Hypothalamus (tissue), 51 donors: ENCODE results near the gene SETD2.
"Not testable (repeated sequence)": the region's sequence is repeated elsewhere in the genome, so short reads cannot be mapped to it uniquely, and the experiment has no call there.

Experiments
- DNase-seq, 51 donors: peaks; one replicate each; lab custom pipeline; 2025; lab: John Stamatoyannopoulos, UW

SETD2 gene

DNA sequence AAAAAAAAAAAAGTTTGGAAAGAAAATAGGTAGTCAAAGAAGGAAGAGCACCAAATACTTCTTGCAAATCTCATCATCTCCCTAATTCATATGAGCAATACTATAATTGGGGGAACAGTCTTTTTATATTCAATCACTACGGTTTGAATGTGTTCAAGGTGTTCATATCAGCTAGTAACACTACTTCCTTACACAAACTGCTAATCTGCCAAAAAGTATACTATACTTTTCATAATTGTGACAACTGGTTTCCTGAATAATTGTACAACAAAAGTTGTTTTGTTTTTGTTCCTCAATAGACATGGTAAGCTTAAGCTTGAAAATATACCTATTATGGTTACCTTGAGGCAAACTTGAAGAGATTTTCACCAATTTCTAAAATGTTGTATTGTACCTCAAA lies 12.1 kb downstream of the SETD2 start:
- DNase-seq: no peak

DNA sequence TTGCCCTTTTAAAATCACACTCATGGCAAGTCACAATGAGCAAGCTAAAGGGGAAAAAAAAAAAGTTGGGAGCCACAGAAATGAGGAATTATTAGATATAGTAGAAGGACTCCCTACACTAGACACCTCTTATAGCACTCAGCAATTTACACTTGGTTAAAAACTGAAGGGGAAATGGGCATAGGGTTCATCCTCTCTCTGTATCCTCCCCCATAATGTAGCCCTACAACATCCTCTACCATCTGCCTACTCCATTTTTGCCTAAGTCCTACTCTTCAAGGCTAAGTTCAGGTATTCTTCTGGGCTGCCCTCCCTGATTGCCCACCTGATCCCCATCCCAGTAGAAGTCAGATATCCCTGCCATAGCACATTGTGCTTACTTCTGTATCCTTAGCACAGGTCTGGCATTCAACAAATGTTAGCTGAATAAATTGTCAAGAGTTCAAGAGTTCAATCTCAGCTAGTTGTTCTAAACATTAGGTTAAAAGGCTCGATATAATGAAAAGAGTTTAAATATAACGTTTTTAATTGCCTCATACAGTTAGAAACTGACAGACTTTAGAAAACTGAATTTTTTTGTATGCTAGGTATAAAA lies 14.5 kb downstream of the SETD2 start:
- DNase-seq: no peak

DNA sequence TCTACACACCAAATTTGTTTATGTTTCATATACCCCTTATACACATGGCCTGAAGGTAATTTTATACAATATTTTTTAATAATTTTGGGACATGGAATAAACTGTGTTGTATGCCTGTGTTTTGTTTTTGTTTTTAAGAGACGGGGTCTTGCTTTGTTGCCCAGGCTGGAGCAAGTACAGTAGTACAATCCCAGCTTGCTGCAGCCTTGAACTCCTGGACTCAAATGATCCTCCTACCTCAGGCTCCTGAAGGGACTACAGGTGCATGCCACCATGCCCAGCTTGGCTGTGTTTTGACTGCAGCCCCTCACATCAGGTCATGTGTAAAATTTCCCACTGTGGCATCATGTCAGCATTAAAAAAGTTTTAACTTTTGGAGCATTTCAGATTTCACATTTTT lies 18.6 kb downstream of the SETD2 start:
- DNase-seq: no peak

GRCh38 chr3:47143068-47143467 lies 20.8 kb downstream of the SETD2 start:
- DNase-seq: no peak

DNA sequence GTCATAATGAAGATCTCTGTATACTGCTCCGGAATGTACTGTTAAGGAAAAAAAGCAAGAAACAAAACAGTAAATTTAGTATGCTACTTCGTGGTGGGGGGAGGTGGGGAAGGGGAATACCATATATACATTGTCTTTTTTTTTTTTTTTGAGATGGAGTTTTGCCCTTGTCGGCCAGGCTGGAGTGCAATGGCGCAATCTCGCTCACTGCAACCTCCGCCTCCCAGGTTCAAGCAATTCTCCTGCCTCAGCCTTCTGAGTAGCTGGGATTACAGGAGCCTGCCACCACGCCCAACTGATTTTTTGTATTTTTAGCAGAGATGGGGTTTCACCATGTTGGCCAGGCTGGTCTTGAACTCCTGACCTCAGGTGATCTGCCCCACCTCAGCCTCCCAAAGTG lies 21.4 kb downstream of the SETD2 start:
- not testable (repeated sequence) for DNase-seq

- DNase-seq: not testable (repeated sequence)
These were observed 22.9 kb downstream of the SETD2 start for GRCh38 chr3:47140973-47141461.

DNA sequence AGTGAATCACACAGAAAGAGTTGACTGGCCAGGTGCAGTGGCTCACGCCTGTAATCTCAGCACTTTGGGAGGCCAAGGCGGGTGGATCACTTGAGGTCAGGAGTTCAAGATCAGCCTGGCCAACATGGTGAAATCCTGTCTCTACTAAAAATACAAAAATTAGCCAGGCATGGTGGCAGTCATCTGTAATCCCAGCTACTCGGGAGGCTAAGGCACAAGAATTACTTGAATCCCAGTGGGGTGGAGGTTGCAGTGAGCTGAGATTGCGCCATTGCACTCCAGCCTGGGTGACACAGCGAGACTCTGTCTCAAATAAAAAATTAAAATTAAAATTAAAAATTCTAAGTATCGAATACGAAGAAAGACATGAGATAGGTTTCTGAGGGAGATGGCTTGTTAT lies 23.4 kb downstream of the SETD2 start:
- not testable (repeated sequence) for DNase-seq

GRCh38 chr3:47134311-47134710 lies 29.6 kb downstream of the SETD2 start:
- DNase-seq: no peak

- no peak for DNase-seq
These were observed 30.3 kb downstream of the SETD2 start for GRCh38 chr3:47133641-47134040.

DNA sequence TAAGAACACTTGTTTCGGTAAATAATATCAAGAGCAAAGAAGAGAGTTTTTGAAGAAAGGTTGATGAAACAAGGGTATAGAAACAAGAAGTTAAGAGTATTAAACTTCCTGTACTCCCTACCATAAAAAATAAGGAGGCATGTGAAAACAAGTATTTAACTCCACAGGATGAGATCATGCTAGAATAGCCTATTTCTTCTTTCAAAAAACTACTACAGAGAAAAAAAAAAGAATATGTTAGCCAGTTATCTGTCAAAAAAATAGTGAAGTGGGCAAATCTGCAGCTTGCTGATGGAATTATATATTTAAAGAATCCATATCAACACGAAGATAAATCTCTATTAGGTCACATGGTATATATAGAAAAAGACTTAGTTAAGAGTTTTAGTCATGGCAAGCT lies 33.4 kb downstream of the SETD2 start:
- no peak for DNase-seq

DNA sequence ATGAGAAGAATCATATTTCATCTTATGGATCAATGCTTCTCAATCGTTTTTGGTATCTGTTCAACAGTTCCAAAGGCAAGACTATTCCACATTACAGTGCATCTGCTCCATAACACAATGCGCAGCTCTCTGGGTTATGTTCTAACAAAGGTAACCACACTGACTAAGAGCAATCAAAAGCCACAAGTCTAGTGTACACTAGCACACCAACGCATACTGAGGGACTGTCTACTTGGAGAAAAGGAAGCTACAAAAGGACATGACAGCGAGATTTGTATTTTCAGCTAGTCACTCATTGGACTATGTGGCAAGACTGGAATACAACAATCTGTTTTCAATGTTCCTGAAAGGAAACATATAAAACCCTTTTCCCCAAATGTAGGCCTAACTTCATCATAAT lies 35.8 kb downstream of the SETD2 start:
- no peak for DNase-seq

DNA sequence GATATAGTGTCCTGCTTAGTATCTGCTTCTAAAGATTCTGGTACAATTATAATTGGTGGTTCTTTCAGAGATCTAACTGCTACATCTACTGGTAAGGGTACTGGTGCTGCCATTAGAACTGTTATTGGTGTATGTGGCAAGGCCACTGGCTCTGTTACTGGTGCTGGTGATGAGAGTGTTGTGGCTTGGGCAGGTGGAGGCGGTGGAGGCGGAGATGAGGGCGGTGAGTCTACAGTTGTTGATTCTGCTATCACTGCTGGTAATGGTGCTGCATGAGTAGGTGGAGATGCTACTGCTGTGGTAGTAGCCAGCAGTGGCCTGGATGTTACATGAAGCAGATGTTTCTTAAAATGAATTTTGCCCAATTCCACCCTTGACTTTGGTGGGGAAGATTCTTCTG lies 40.1 kb downstream of the SETD2 start:
- DNase-seq: no peak

DNA sequence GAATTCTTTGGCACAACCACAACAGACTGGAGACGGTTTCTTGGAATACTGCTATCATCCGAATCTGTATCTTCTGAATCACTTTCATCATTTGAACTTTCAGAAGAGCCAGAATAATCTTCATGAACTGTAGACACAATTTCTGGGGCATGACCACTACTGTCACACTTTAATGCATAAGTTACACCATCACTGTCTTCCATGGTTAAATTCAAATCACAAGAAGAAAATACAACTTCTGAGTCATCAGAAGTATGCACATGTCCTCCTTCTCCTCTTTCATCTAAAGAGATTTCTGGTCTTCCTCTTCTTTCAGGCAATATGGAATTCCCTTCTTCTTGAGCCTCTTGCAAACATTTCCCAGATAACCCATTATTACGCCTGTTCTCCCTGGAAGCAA lies 42.5 kb downstream of the SETD2 start:
- no peak for DNase-seq

DNA sequence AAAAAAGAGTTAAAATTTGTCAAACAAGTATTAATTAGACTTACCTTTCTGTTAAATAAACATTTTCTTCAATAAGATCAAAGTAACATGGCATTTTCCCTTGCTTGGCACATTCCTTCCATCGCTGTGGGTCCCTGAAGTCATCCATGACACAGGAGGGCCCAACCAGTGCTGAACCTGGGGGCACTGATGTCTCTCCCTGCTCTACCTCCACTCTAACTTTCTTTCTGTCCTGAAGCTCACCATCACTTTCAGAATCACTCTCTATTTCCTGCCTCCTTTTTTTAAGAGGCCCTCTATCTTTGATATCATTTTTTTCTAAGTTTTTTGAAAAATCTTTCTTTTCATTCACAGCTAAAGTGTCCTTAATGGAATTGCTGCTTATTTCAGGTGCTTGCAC lies 43.8 kb downstream of the SETD2 start:
- DNase-seq: no peak

DNA sequence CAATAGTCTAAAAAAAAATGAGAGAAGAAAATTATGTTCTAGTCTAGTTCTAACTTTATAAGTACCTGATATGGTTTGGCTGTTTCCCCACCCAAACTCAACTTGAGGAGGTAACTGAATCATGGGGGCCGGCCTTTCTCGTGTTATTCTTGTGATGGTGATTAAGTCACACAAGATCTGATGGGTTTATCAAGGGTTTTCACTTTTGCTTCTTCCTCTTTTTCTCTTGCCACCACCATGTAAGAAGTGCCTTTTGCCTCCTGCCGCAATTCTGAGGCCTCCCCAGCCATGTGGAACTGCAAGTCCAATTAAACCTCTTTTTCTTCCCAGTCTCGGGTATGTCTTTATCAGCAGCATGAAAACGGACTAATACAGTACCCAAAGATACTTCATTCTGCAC lies 44.5 kb downstream of the SETD2 start:
- DNase-seq: not testable (repeated sequence)

DNA sequence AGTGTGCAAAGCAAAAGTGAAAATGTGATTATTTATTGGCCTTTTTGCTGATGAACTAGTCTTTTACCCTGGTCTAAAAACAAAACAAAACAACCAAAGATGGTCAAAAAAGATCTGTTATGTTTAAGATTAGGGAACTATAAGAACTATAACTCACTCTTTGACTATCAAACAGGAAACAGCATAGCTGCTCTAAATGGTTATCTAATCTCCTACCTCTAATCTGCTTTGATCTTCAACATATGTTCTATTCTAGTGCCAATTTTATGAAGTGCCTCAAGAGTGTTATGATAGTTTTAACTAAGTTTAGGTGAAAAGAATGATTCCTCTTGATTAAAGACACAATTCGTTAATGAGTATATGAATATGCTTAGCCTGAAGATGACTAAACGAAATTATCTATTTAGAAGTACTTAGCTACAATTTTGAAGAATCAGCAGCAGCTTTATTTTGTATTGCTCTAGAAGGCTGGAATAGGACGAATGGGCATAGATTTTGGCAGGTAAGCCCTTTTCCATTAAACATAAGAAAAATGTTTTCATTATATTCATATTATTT lies 46.0 kb downstream of the SETD2 start:
- no peak for DNase-seq

DNA sequence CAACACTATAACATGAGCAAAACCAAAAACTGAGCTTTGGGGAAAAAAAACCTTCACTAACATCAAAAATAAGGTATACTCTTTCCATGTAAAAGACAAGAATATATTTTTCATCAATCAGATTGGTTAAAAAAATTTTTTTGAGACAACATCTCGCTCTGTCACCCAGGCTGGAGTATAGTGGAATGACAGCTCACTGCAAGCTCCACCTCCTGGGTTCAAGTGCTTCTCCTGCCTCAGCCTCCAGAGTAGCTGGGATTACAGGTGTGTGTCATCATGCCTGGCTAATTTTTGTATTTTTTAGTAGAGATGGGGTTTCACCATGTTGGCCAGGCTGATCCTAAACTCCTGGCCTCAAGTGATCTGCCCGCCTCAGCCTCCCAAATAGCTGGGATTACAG lies 48.4 kb downstream of the SETD2 start:
- not testable (repeated sequence) for DNase-seq

- no peak for DNase-seq
These were observed 50.1 kb downstream of the SETD2 start for GRCh38 chr3:47113669-47114365.

DNA sequence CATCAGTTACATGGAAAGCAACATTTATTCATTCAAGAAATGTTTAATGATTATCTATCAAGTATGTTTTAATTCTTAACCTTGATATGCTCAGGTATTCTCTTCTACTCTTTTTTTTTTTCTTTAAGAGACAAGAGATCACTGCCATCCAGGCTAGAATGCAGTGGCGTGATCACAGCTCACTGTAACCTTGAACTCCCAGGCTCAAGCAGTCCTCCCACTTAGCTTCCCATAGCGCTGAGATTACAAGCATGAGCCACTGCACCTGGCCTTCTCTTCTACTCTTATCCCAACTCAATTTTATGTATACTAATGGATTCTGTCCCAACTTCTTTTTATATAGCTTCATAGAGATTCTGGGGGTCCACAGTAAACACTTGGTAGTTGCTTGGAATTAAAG lies 50.9 kb downstream of the SETD2 start:
- no peak for DNase-seq

- DNase-seq: no peak
These were observed 54.5 kb downstream of the SETD2 start for GRCh38 chr3:47109393-47109792.

- DNase-seq: no peak
These were observed 55.4 kb downstream of the SETD2 start for GRCh38 chr3:47108546-47108945.

GRCh38 chr3:47104259-47104658 lies 59.7 kb downstream of the SETD2 start:
- no peak for DNase-seq
